ENCODE data around the gene CTNNA2.

Gene CTNNA2

GRCh38 chr2:80242355-80242910 lies 729.6 kb downstream of the CTNNA2 start:
- DNase-seq = no peak

GRCh38 chr2:80244905-80245584 lies 732.2 kb downstream of the CTNNA2 start:
- no peak for DNase-seq

- DNase-seq = no peak
Measured at GRCh38 chr2:80246534-80246933, 733.7 kb downstream of the CTNNA2 start.

GRCh38 chr2:80247339-80247738 lies 734.5 kb downstream of the CTNNA2 start:
- DNase-seq = no peak

- DNase-seq = no peak
Measured at GRCh38 chr2:80248146-80248545, 735.3 kb downstream of the CTNNA2 start.

- no peak for DNase-seq
Measured at GRCh38 chr2:80252294-80252986, 739.6 kb downstream of the CTNNA2 start.

- DNase-seq = no peak
Measured at GRCh38 chr2:80255918-80256781, 743.3 kb downstream of the CTNNA2 start.

- DNase-seq = no peak
Measured at GRCh38 chr2:80256782-80257167, 743.9 kb downstream of the CTNNA2 start.

GRCh38 chr2:80257450-80257849 lies 744.6 kb downstream of the CTNNA2 start:
- DNase-seq = no peak

GRCh38 chr2:80258341-80258740 lies 745.5 kb downstream of the CTNNA2 start:
- no peak for DNase-seq

- no peak for DNase-seq
Measured at GRCh38 chr2:80258793-80259192, 745.9 kb downstream of the CTNNA2 start.

- DNase-seq = no peak
Measured at GRCh38 chr2:80259292-80259691, 746.4 kb downstream of the CTNNA2 start.

- DNase-seq = no peak
Measured at GRCh38 chr2:80266231-80266630, 753.4 kb downstream of the CTNNA2 start.

GRCh38 chr2:80269806-80270205 lies 757.0 kb downstream of the CTNNA2 start:
- no peak for DNase-seq

GRCh38 chr2:80280598-80280997 lies 767.7 kb downstream of the CTNNA2 start:
- DNase-seq = no peak

GRCh38 chr2:80281049-80281448 lies 768.2 kb downstream of the CTNNA2 start:
- no peak for DNase-seq

- no peak for DNase-seq
Measured at GRCh38 chr2:80288576-80288975, 775.7 kb downstream of the CTNNA2 start.

GRCh38 chr2:80291656-80292055 lies 778.8 kb downstream of the CTNNA2 start:
- no peak for DNase-seq

- DNase-seq = no peak
Measured at GRCh38 chr2:80292474-80292873, 779.6 kb downstream of the CTNNA2 start.

- DNase-seq = no peak
Measured at GRCh38 chr2:80293039-80293438, 780.2 kb downstream of the CTNNA2 start.

- DNase-seq = no peak
Measured at GRCh38 chr2:80298954-80299353, 786.1 kb downstream of the CTNNA2 start.

- no peak for DNase-seq
Measured at GRCh38 chr2:80299661-80300060, 786.8 kb downstream of the CTNNA2 start.

- no peak for DNase-seq
Measured at GRCh38 chr2:80300346-80300745, 787.5 kb downstream of the CTNNA2 start.

All from CD4-positive, alpha-beta T cell treated with Interleukin-12 subunit alpha and Interleukin-12 subunit beta, for 1 hour (primary cell).